K562 (cell line): ENCODE data around the gene ARHGDIA. TPM values are rescaled to one million over a fixed set of nuclear protein-coding genes. Genes with fewer than 3 reads are reported as not detected.

Source experiments
- ADNP ChIP-seq: fragments of 200-800 bp; sonication (Bioruptor generic); IDR thresholded peaks from 2 replicates; pipeline ENCODE4 v1.6.1; 2016; ENCODE audit warnings: missing genetic modification characterization, missing compliant biosample characterization
- BRF1 ChIP-seq: IDR thresholded peaks from 3 replicates; pipeline ENCODE4 v1.6.1; 2011; ENCODE audit warnings: borderline replicate concordance, mild to moderate bottlenecking; ENCODE audit not compliant: insufficient read length; ENCODE audit errors: extremely low read depth
- CEBPG ChIP-seq, 3 experiments: fragments of 200-800 bp in 1 of 3; sonication (Bioruptor generic) in 1 of 3; sonication (generic) in 1 of 3; formaldehyde crosslinking in 1 of 3; IDR thresholded peaks in 2 of 3; conservative IDR thresholded peaks in 1 of 3; 2 replicates each; pipeline versions ENCODE4 v1.6.1 to v1.8.0; 2016 to 2022; ENCODE audit warnings: missing compliant biosample characterization in 2 of 3, missing genetic modification characterization in 2 of 3, mild to moderate bottlenecking in 1 of 3, missing genetic modification reagents in 1 of 3
- CTBP1 ChIP-seq: fragments of 450-650 bp; IDR thresholded peaks from 2 replicates; pipeline ENCODE4 v1.6.1; 2016; ENCODE audit warnings: borderline replicate concordance
- MAFK ChIP-seq: IDR thresholded peaks from 2 replicates; pipeline ENCODE4 v1.6.1; 2011; ENCODE audit warnings: low read length, improper control_type of control experiment
- NELFE ChIP-seq: IDR thresholded peaks from 2 replicates; pipeline ENCODE4 v1.6.1; 2011; ENCODE audit warnings: mild to moderate bottlenecking; ENCODE audit not compliant: insufficient read depth, insufficient read length
- POLR2A ChIP-seq: fragments of 450-650 bp; conservative IDR thresholded peaks from 2 replicates; pipeline ENCODE4 v1.6.1; 2016
- SPI1 ChIP-seq: IDR thresholded peaks from 2 replicates; pipeline ENCODE4 v1.6.1; 2011; ENCODE audit warnings: low read depth, low read length, control low read depth, borderline replicate concordance
- XRCC4 ChIP-seq: IDR thresholded peaks from one replicate; pipeline ENCODE4 v1.6.1; 2011; ENCODE audit not compliant: insufficient read depth, insufficient read length; ENCODE audit errors: extremely low read depth
- ZNF143 ChIP-seq: sonication (generic); formaldehyde crosslinking; IDR thresholded peaks from 2 replicates; pipeline ENCODE4 v1.9.0; 2022; ENCODE audit warnings: mild to moderate bottlenecking, missing genetic modification reagents
- ZNF551 ChIP-seq: fragments of 250-450 bp; sonication (Bioruptor Pico); IDR thresholded peaks from 2 replicates; pipeline ENCODE4 v1.5.0; 2021; ENCODE audit warnings: mild to moderate bottlenecking, moderate library complexity
- ZNF75A ChIP-seq: fragments of 450-650 bp; formaldehyde crosslinking; IDR thresholded peaks from 2 replicates; pipeline ENCODE4 v1.4.0; 2020; ENCODE audit warnings: mild to moderate bottlenecking
- polyA plus RNA-seq, 8 experiments: library from polyadenylated mRNA; depleted of rRNA in 4 of 8; stranded (reverse) in 5 of 8; unstranded in 3 of 8; fragments of >200 nt; fragmentation: Nextera tagmentation in 2 of 8; fragmentation: Illumina TruSeq in 1 of 8; extraction: Ambion mirVana in 2 of 8; extraction: Trizol in 1 of 8; gene quantifications; 2 replicates each; pipeline versions ENCODE4 v1.2.1 to v1.2.3, GENCODE V29; 2011 to 2014; ENCODE audit warnings: inconsistent platforms in 1 of 8, missing spikeins in 1 of 8
- total RNA-seq, 7 experiments: library from RNA; depleted of rRNA in 6 of 7; stranded (reverse); fragments of >200 nt in 6 of 7; fragmentation: Illumina TruSeq in 2 of 7; extraction: Trizol in 2 of 7; gene quantifications; 2 replicates each; pipeline versions ENCODE4 v1.2.1 to v1.2.3, GENCODE V29; 2011 to 2021; ENCODE audit warnings: low replicate concordance in 1 of 7
- TF ChIP-seq, protein P1 (sequence below): fragments of 200-800 bp; sonication (Bioruptor generic); IDR thresholded peaks from 2 replicates; pipeline ENCODE4 v1.6.1; 2017; ENCODE audit warnings: missing genetic modification characterization, missing compliant biosample characterization
- TF ChIP-seq, protein P2 (sequence below), 2 experiments: fragments of 450-650 bp in 1 of 2; IDR thresholded peaks; 2 replicates each; pipeline ENCODE4 v1.6.1; 2011 to 2017; ENCODE audit warnings: low read depth in 2 of 2, antibody characterized with exemption in 1 of 2, borderline replicate concordance in 1 of 2, low read length in 1 of 2, mild to moderate bottlenecking in 1 of 2, mixed read lengths in 1 of 2; ENCODE audit not compliant: control insufficient read depth in 1 of 2
- TF ChIP-seq, protein P3 (sequence below): sonication (generic); formaldehyde crosslinking; IDR thresholded peaks from 2 replicates; pipeline ENCODE4 v1.8.0; 2023; ENCODE audit warnings: mild to moderate bottlenecking, missing genetic modification reagents
- TF ChIP-seq, protein P4 (sequence below): fragments of 250-450 bp; sonication (Bioruptor Pico); IDR thresholded peaks from 2 replicates; pipeline ENCODE4 v1.8.0; 2021; ENCODE audit warnings: mild to moderate bottlenecking, moderate library complexity

The ARHGDIA gene
- total and polyA plus RNA-seq, 9 of the 15 experiments (the other 6 are each of a cell fraction or from before 2014, with no cell fraction given) = 9.6 to 340 (median 97.6) TPM

DNA sequence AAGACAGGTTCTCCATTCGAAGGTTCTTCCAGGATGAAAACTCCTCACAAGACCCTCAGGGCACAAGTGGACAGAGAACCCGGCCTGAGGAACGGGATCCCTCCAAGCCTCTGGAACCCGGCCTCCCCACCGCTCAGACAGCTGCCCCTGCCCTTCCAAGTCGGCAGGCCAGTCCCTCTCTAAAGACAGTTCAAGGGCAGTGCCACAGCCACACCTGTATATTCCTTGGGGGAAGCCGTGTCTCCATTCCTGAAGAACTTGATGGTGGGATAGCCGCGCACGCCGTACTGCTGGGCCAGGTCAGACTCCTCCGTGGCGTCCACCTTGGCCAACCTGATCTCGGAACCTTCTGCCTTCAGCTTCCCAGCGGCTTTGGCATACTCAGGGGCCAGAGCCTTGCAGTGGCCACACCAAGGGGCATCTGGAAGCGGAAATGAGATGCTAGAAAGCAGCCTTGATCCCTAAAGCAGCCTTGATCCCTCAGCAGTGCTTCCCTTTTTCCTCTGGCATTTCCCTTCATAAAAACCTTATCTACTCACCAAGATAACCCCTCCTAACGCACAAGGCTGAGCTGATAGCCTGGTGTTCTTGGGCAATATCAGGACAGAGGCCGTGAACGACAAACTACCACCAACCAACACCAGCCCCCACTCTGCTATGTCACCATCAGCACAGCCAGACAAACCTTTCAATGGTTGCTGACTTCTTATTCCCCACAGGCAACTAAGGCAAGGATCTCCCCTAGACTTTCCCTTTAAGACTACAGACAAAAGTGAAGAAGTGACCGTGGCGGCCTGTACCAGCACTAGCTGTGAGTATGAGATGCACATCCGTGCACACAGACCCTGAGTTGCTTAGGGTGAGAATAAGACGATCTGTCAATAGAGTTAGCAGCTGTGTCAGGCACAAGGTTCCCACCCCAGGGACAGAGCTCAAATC, 11.9 kb downstream of the ARHGDIA start (continued):
- peak; percentile 63 for TF ChIP-seq CEBPG (CRISPR knock-in tag; IDR thresholded peaks at IDR 0.05)
- TF ChIP-seq CEBPG (tag; conservative IDR thresholded peaks at IDR 0.05 in 1 of 2, IDR thresholded peaks at IDR 0.05 in 1 of 2) = peak in 1 of 2 experiments; percentile 48; a peak in 2 of 4 replicates
- TF ChIP-seq POLR2A = peak; percentile 36; the same call in 1 of the 2 replicates
- TF ChIP-seq, protein P1, sequence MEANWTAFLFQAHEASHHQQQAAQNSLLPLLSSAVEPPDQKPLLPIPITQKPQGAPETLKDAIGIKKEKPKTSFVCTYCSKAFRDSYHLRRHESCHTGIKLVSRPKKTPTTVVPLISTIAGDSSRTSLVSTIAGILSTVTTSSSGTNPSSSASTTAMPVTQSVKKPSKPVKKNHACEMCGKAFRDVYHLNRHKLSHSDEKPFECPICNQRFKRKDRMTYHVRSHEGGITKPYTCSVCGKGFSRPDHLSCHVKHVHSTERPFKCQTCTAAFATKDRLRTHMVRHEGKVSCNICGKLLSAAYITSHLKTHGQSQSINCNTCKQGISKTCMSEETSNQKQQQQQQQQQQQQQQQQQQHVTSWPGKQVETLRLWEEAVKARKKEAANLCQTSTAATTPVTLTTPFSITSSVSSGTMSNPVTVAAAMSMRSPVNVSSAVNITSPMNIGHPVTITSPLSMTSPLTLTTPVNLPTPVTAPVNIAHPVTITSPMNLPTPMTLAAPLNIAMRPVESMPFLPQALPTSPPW (CRISPR knock-in tag) = peak; percentile 11; the same call in 1 of the 2 replicates
- TF ChIP-seq ZNF143 (CRISPR knock-in tag) = peak; percentile 8; the same call in 1 of the 2 replicates
- no peak for TF ChIP-seq MAFK
- no peak for TF ChIP-seq ADNP (tag)
- TF ChIP-seq SPI1 = peak; percentile 35; the same call in 1 of the 2 replicates
- no peak for TF ChIP-seq ZNF551 (CRISPR knock-in tag)
- no peak for TF ChIP-seq BRF1
- TF ChIP-seq, protein P2, sequence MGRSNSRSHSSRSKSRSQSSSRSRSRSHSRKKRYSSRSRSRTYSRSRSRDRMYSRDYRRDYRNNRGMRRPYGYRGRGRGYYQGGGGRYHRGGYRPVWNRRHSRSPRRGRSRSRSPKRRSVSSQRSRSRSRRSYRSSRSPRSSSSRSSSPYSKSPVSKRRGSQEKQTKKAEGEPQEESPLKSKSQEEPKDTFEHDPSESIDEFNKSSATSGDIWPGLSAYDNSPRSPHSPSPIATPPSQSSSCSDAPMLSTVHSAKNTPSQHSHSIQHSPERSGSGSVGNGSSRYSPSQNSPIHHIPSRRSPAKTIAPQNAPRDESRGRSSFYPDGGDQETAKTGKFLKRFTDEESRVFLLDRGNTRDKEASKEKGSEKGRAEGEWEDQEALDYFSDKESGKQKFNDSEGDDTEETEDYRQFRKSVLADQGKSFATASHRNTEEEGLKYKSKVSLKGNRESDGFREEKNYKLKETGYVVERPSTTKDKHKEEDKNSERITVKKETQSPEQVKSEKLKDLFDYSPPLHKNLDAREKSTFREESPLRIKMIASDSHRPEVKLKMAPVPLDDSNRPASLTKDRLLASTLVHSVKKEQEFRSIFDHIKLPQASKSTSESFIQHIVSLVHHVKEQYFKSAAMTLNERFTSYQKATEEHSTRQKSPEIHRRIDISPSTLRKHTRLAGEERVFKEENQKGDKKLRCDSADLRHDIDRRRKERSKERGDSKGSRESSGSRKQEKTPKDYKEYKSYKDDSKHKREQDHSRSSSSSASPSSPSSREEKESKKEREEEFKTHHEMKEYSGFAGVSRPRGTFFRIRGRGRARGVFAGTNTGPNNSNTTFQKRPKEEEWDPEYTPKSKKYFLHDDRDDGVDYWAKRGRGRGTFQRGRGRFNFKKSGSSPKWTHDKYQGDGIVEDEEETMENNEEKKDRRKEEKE (IDR thresholded peaks at IDR 0.05; ENCODE audit: borderline replicate concordance in 1 of 2, control insufficient read depth in 1 of 2, low read depth in 2 of 2, low read length in 1 of 2) = no peak
- no peak for TF ChIP-seq ZNF75A (CRISPR knock-in tag)
- no peak for TF ChIP-seq XRCC4
- 0 out of 2 replicates have a peak, but pooled peaks have one; percentile 26 for TF ChIP-seq CTBP1
- TF ChIP-seq, protein P3, sequence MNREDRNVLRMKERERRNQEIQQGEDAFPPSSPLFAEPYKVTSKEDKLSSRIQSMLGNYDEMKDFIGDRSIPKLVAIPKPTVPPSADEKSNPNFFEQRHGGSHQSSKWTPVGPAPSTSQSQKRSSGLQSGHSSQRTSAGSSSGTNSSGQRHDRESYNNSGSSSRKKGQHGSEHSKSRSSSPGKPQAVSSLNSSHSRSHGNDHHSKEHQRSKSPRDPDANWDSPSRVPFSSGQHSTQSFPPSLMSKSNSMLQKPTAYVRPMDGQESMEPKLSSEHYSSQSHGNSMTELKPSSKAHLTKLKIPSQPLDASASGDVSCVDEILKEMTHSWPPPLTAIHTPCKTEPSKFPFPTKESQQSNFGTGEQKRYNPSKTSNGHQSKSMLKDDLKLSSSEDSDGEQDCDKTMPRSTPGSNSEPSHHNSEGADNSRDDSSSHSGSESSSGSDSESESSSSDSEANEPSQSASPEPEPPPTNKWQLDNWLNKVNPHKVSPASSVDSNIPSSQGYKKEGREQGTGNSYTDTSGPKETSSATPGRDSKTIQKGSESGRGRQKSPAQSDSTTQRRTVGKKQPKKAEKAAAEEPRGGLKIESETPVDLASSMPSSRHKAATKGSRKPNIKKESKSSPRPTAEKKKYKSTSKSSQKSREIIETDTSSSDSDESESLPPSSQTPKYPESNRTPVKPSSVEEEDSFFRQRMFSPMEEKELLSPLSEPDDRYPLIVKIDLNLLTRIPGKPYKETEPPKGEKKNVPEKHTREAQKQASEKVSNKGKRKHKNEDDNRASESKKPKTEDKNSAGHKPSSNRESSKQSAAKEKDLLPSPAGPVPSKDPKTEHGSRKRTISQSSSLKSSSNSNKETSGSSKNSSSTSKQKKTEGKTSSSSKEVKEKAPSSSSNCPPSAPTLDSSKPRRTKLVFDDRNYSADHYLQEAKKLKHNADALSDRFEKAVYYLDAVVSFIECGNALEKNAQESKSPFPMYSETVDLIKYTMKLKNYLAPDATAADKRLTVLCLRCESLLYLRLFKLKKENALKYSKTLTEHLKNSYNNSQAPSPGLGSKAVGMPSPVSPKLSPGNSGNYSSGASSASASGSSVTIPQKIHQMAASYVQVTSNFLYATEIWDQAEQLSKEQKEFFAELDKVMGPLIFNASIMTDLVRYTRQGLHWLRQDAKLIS (CRISPR knock-in tag) = peak; percentile 18; the same call in 1 of the 2 replicates
- TF ChIP-seq NELFE = no peak
- TF ChIP-seq, protein P4, sequence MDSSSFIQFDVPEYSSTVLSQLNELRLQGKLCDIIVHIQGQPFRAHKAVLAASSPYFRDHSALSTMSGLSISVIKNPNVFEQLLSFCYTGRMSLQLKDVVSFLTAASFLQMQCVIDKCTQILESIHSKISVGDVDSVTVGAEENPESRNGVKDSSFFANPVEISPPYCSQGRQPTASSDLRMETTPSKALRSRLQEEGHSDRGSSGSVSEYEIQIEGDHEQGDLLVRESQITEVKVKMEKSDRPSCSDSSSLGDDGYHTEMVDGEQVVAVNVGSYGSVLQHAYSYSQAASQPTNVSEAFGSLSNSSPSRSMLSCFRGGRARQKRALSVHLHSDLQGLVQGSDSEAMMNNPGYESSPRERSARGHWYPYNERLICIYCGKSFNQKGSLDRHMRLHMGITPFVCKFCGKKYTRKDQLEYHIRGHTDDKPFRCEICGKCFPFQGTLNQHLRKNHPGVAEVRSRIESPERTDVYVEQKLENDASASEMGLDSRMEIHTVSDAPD (CRISPR knock-in tag) = no peak
